GM12878 (cell line): Measurements from ENCODE around the gene EPHA7.

Experiments
- CTCF ChIP-seq, 3 experiments: IDR thresholded peaks in 2 of 3; conservative IDR thresholded peaks in 1 of 3; 2 replicates each; pipeline ENCODE4 v1.5.1; 2011; ENCODE audit warnings: low read depth in 3 of 3, low read length in 3 of 3, mild to moderate bottlenecking in 3 of 3, control low read depth in 2 of 3, moderate library complexity in 2 of 3, inconsistent platforms in 1 of 3, mixed read lengths in 1 of 3; ENCODE audit not compliant: control insufficient read depth in 2 of 3, insufficient read depth in 1 of 3; ENCODE audit errors: extremely low read depth in 1 of 3
- EED ChIP-seq: sonication (generic); IDR thresholded peaks from 2 replicates; pipeline ENCODE4 v1.6.1; 2016; ENCODE audit warnings: antibody characterized with exemption, low read depth
- EGR1 ChIP-seq, 2 experiments: IDR thresholded peaks; 1 replicate in 1 of 2; 2 replicates in 1 of 2; pipeline ENCODE4 v1.6.1; 2011 to 2012; ENCODE audit warnings: low read depth in 2 of 2, low read length in 2 of 2, borderline replicate concordance in 1 of 2, mild to moderate bottlenecking in 1 of 2, moderate library complexity in 1 of 2
- EZH2 ChIP-seq: IDR thresholded peaks from 2 replicates; pipeline ENCODE4 v1.6.1; 2012; ENCODE audit warnings: low read depth, mild to moderate bottlenecking, control low read depth, inconsistent platforms, low read length, borderline replicate concordance; ENCODE audit not compliant: control insufficient read depth
- FOXM1 ChIP-seq: IDR thresholded peaks from 2 replicates; pipeline ENCODE4 v1.6.1; 2012; ENCODE audit warnings: low read depth, mild to moderate bottlenecking, inconsistent platforms, low read length, moderate library complexity
- MXI1 ChIP-seq: fragments of 150-350 bp; IDR thresholded peaks from 2 replicates; pipeline ENCODE4 v1.6.1; 2011; ENCODE audit warnings: low read depth, mild to moderate bottlenecking, inconsistent platforms, low read length, improper control_type of control experiment
- POLR2A ChIP-seq: IDR thresholded peaks from 2 replicates; pipeline ENCODE4 v1.6.1; 2011; ENCODE audit warnings: low read depth, mild to moderate bottlenecking, low read length
- SMAD1 ChIP-seq: fragments of 450-650 bp; IDR thresholded peaks from 2 replicates; pipeline ENCODE4 v1.6.1; 2018; ENCODE audit warnings: mild to moderate bottlenecking, low read depth; ENCODE audit not compliant: partially characterized antibody
- TAF1 ChIP-seq: IDR thresholded peaks from 2 replicates; pipeline ENCODE4 v1.6.1; 2011; ENCODE audit warnings: mild to moderate bottlenecking, low read depth, low read length, borderline replicate concordance
- ZSCAN29 ChIP-seq: fragments of 450-650 bp; IDR thresholded peaks from 2 replicates; pipeline ENCODE4 v1.6.1; 2017; ENCODE audit warnings: mild to moderate bottlenecking, moderate library complexity

GRCh38 chr6:93323630-93324029 lies 95.7 kb downstream of the EPHA7 start:
- no peak for TF ChIP-seq MXI1
- TF ChIP-seq FOXM1 = no peak
- TF ChIP-seq ZSCAN29 = no peak
- no peak for TF ChIP-seq POLR2A
- no peak for TF ChIP-seq EED
- no peak for TF ChIP-seq EZH2
- TF ChIP-seq SMAD1 = no peak
- no peak for TF ChIP-seq EGR1 (IDR thresholded peaks at IDR 0.05; ENCODE audit: borderline replicate concordance in 1 of 2, low read depth in 2 of 2, low read length in 2 of 2)
- no peak for TF ChIP-seq CTCF (IDR thresholded peaks at IDR 0.05 in 2 of 3, conservative IDR thresholded peaks at IDR 0.05 in 1 of 3; ENCODE audit: control insufficient read depth in 2 of 3, extremely low read depth in 1 of 3, insufficient read depth in 1 of 3, low read depth in 3 of 3, low read length in 3 of 3)
- no peak for TF ChIP-seq TAF1
